BLaER1 treated with 17β-estradiol and CSF1 and Interleukin-3, amounts not matched to agents 10 nM and 100 nM (cell line): ENCODE results near the gene AP1M1.
A peak's percentile ranks its signal among the peaks of the same experiment; 100 is the strongest.

ENCODE experiments used
- H3K27ac ChIP-seq, 11 experiments: shearing (Covaris generic); formaldehyde crosslinking; 2 replicates each; pipeline ENCODE4 v1.8.1; 2022
- H3K27me3 ChIP-seq, 11 experiments: shearing (Covaris generic); formaldehyde crosslinking; 2 replicates each; pipeline ENCODE4 v1.8.1; 2022
- H3K36me3 ChIP-seq, 11 experiments: shearing (Covaris generic); formaldehyde crosslinking; 2 replicates each; pipeline ENCODE4 v1.8.1; 2022
- H3K4me1 ChIP-seq, 10 experiments: shearing (Covaris generic); formaldehyde crosslinking; 2 replicates each; pipeline ENCODE4 v1.8.1; 2022
- H3K4me2 ChIP-seq, 11 experiments: shearing (Covaris generic); formaldehyde crosslinking; 2 replicates each; pipeline ENCODE4 v1.8.1; 2022
- H3K4me3 ChIP-seq, 10 experiments: shearing (Covaris generic); formaldehyde crosslinking; 2 replicates each; pipeline ENCODE4 v1.8.1; 2022
- H3K9ac ChIP-seq, 11 experiments: shearing (Covaris generic); formaldehyde crosslinking; 2 replicates each; pipeline ENCODE4 v1.8.1; 2022
- H3K9me3 ChIP-seq, 11 experiments: shearing (Covaris generic); formaldehyde crosslinking; replicated peaks in 1 of 11; 2 replicates each; pipeline ENCODE4 v1.8.1; 2022
- H4K20me1 ChIP-seq, 11 experiments: shearing (Covaris generic); formaldehyde crosslinking; 2 replicates each; pipeline ENCODE4 v1.8.1; 2022
- Cebpa-rat ChIP-seq, 11 experiments: shearing (Covaris generic); IDR thresholded peaks; 2 replicates each; pipeline ENCODE4 v1.8.1; 2022

The AP1M1 gene

GRCh38 chr19:16234552-16235445 lies 37.1 kb downstream of the AP1M1 start:
- H3K36me3 ChIP-seq: peaks cover 49 to 75% (median 69%) of the 10 kb centered on the region in 11 experiments
- H3K27ac ChIP-seq: peak overlapping the region in 7 of 11 experiments; percentile 45 to 68 (median 57); a peak in 8 of 22 replicates
- H3K4me1 ChIP-seq: peaks cover 34 to 71% (median 46%) of the 10 kb centered on the region in 10 experiments
- peak overlapping the region in 1 of 11 experiments; percentile 62; a peak in 1 of 22 replicates for H3K9ac ChIP-seq
- H3K27me3 ChIP-seq: no peaks in the 10 kb centered on the region
- H4K20me1 ChIP-seq: peaks cover 0 to 37% (median 9%) of the 10 kb centered on the region in 11 experiments; a peak in 11 of 22 replicates
- H3K9me3 ChIP-seq: no peaks in the 10 kb centered on the region; a peak in 1 of 22 replicates
- no peak overlapping the region for H3K4me3 ChIP-seq
- no peak for TF ChIP-seq Cebpa-rat (IDR thresholded peaks at IDR 0.05)
- peak overlapping the region in 2 of 11 experiments; percentile 57 to 60; a peak in 2 of 22 replicates for H3K4me2 ChIP-seq

DNA sequence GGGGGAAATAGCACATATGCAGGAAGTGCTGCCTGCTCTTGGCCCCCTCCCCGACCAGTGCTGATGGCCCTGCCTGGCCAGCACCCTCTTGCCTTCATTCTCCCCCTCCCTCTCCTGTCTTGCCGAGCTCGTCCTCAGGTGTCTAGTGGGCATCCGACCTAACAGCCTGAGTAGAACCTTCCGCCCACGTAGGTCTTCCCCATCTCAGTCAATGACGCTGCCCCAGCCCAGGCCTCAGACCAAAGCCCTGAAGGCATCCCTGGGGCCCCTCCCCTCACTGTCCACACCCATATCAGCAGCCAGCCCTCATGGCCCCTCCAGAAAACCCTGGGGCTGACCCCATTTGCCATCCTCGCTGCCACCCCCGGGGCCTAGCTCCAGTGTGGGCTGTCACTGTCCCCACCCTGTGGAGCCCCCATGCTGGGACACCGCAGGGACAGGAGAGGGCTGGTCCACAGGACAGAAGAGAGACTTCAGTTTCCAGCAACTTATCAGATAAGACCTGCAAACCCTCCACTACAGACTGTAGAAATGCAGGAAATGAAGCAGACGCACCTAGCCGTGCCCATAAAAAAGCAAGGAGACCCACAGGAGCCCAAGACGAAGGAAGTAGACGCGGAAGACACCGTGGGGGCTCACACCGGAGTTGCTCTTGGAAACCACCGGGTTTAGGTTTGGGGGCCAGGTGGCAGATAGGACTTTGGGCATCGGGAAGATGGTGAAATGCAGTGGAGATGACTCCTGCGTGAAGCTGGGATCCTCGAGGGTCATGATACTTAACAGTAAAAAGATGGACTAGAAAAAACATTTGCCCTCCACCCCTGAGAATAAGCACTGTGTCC lies 38.3 kb downstream of the AP1M1 start:
- no peak overlapping the region for H3K9ac ChIP-seq
- TF ChIP-seq Cebpa-rat (IDR thresholded peaks at IDR 0.05): no peak
- no peaks in the 10 kb centered on the region; a peak in 1 of 22 replicates for H3K9me3 ChIP-seq
- H3K4me3 ChIP-seq: no peak overlapping the region
- peak overlapping the region in 3 of 11 experiments; percentile 4 to 34 (median 5); a peak in 5 of 22 replicates for H3K27ac ChIP-seq
- H3K36me3 ChIP-seq: peaks cover 40 to 64% (median 59%) of the 10 kb centered on the region in 11 experiments
- peaks cover 34 to 73% (median 46%) of the 10 kb centered on the region in 10 experiments for H3K4me1 ChIP-seq
- no peaks in the 10 kb centered on the region for H3K27me3 ChIP-seq
- H3K4me2 ChIP-seq: peak overlapping the region in 3 of 11 experiments; percentile 63 to 80 (median 64); a peak in 3 of 22 replicates
- peaks cover 0 to 36% (median 9%) of the 10 kb centered on the region in 11 experiments; a peak in 11 of 22 replicates for H4K20me1 ChIP-seq

DNA sequence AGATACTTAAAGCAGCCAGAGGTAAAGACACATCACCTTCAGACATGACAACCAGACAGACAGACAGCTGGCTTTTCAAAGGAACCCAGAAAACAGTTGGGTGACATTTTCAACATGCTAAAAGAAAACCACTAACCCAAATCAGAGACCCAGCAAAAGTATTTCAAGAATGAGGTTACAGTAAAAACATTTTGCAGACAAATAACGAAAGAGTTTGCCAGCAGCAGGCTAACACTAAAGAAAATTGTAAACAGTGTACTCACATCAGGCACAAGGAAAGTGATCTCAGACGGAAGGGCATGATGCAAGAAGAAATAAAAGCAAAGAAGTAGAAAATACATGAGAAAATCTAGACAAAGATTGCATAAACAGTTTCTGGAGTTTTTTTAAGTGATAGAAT lies 46.4 kb downstream of the AP1M1 start:
- H4K20me1 ChIP-seq: no peaks in the 10 kb centered on the region
- H3K27me3 ChIP-seq: no peaks in the 10 kb centered on the region
- no peak for TF ChIP-seq Cebpa-rat (IDR thresholded peaks at IDR 0.05)
- H3K9me3 ChIP-seq: no peaks in the 10 kb centered on the region
- no peak overlapping the region for H3K4me3 ChIP-seq
- no peak overlapping the region for H3K4me2 ChIP-seq
- H3K27ac ChIP-seq: no peak overlapping the region
- peaks cover 0 to 17% (median 8%) of the 10 kb centered on the region in 10 experiments; a peak in 16 of 20 replicates for H3K4me1 ChIP-seq
- no peaks in the 10 kb centered on the region for H3K36me3 ChIP-seq
- H3K9ac ChIP-seq: no peak overlapping the region

- peak in 3 of 11 experiments; percentile 51 to 56 (median 51); a peak in 4 of 22 replicates for TF ChIP-seq Cebpa-rat (IDR thresholded peaks at IDR 0.05)
- Histone ChIP-seq H3K36me3 (no peaks in the 10 kb centered on the region), H3K27me3 (no peaks in the 10 kb centered on the region), H3K27ac (peak overlapping the region in 6 of 11 experiments; percentile 7 to 51 (median 46); a peak in 7 of 22 replicates), H3K9me3 (no peaks in the 10 kb centered on the region), H3K4me2 (peak overlapping the region in 8 of 11 experiments; percentile 9 to 51 (median 32); a peak in 11 of 22 replicates), H3K9ac (peak overlapping the region in 2 of 11 experiments; percentile 25 to 27; a peak in 3 of 22 replicates), H4K20me1 (no peaks in the 10 kb centered on the region), H3K4me1 (peaks cover 0 to 18% (median 6%) of the 10 kb centered on the region in 10 experiments; a peak in 15 of 20 replicates), H3K4me3 (no peak overlapping the region)
Measured at GRCh38 chr19:16247353-16248182, 49.9 kb downstream of the AP1M1 start.

DNA sequence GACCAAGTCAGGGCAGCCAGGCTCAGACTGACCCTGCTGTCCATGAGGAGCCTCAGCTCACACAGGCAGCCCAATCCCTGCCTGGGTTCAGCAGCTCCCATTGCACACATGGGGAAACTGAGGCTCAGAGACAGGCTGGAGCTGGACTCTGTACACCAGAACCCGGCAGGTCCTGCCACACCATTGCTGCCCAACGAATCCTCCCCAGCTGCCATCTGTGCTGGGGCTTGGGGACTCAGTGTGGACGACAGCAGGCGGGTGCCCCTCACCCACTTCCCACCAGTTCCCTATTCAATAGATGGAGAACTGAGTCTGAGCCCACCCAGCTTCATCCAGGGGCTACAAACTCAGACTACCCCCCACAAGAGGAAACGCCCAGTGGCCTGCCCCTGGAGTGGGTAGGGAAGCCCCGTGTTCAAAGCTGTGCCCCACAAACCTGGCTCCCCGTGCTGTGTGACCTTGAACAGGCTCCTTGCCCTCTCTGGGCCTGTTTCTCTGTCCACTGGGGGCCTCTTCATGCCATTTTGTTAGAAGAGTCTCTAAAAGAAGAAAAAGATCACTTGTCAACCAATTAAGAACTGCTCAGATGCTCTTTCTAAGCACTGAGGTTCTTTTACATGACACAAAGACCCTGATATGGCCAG lies 50.8 kb downstream of the AP1M1 start:
- Histone ChIP-seq H4K20me1 (no peaks in the 10 kb centered on the region), H3K9ac (no peak overlapping the region)
- no peak for TF ChIP-seq Cebpa-rat (IDR thresholded peaks at IDR 0.05)

GRCh38 chr19:16249826-16250404 lies 52.2 kb downstream of the AP1M1 start:
- H3K9me3 ChIP-seq: no peaks in the 10 kb centered on the region
- H3K4me3 ChIP-seq: no peak overlapping the region
- no peaks in the 10 kb centered on the region for H4K20me1 ChIP-seq
- H3K27me3 ChIP-seq: no peaks in the 10 kb centered on the region
- H3K36me3 ChIP-seq: no peaks in the 10 kb centered on the region
- H3K4me2 ChIP-seq: no peak overlapping the region
- peaks cover 0 to 24% (median 11%) of the 10 kb centered on the region in 10 experiments; a peak in 15 of 20 replicates for H3K4me1 ChIP-seq
- no peak for TF ChIP-seq Cebpa-rat (IDR thresholded peaks at IDR 0.05)
- H3K27ac ChIP-seq: no peak overlapping the region
- H3K9ac ChIP-seq: no peak overlapping the region

More for the DNA sequence above, 50.8 kb downstream of the AP1M1 start:
- Histone ChIP-seq H3K27me3 (no peaks in the 10 kb centered on the region), H3K4me1 (peaks cover 0 to 24% (median 11%) of the 10 kb centered on the region in 10 experiments; a peak in 15 of 20 replicates), H3K9me3 (no peaks in the 10 kb centered on the region), H3K27ac (peak overlapping the region in 3 of 11 experiments; percentile 3 to 38 (median 23); a peak in 3 of 22 replicates), H3K36me3 (no peaks in the 10 kb centered on the region), H3K4me2 (no peak overlapping the region), H3K4me3 (no peak overlapping the region)

- no peak for TF ChIP-seq Cebpa-rat (IDR thresholded peaks at IDR 0.05)
- Histone ChIP-seq H3K27me3 (no peaks in the 10 kb centered on the region), H3K27ac (peak overlapping the region in 4 of 11 experiments; percentile 6 to 43 (median 32); a peak in 4 of 22 replicates)
Measured at GRCh38 chr19:16252459-16253205, 54.9 kb downstream of the AP1M1 start.

More at GRCh38 chr19:16252459-16253205, 54.9 kb downstream of the AP1M1 start:
- Histone ChIP-seq H3K9me3 (no peaks in the 10 kb centered on the region), H3K4me2 (peak overlapping the region in 4 of 11 experiments; percentile 7 to 73 (median 39); a peak in 6 of 22 replicates), H4K20me1 (no peaks in the 10 kb centered on the region), H3K4me3 (no peak overlapping the region), H3K4me1 (peaks cover 2 to 30% (median 12%) of the 10 kb centered on the region in 10 experiments; a peak in 13 of 20 replicates), H3K9ac (no peak overlapping the region; a peak in 1 of 22 replicates), H3K36me3 (no peaks in the 10 kb centered on the region)
